Astrocyte (in vitro differentiated cells and primary cell): ENCODE measurements around the gene CLEC2A. TPM values are rescaled to one million over a fixed set of nuclear protein-coding genes. Genes with fewer than 3 reads are reported as not detected.
"Not testable (repeated sequence)": the region's sequence is repeated elsewhere in the genome, so short reads cannot be mapped to it uniquely, and the experiment has no call there.

Experiments used
- DNase-seq: peaks from one replicate; pipeline ENCODE4 v3.0.0-alpha.2; 2010; ENCODE audit warnings: low read depth
- FAIRE-seq: peaks from 2 replicates; lab custom pipeline; 2011; peaks lifted over from hg19 to GRCh38; lab: Jason Lieb, UNC
- H2AFZ ChIP-seq: 2 replicates; pipeline ENCODE4 v1.6.0; 2012; ENCODE audit warnings: low read depth, low read length, inconsistent platforms
- H3K27ac ChIP-seq: 2 replicates; pipeline ENCODE4 v1.5.1; 2011; ENCODE audit warnings: low read depth, low read length, inconsistent platforms
- H3K27me3 ChIP-seq: 2 replicates; pipeline ENCODE4 v1.6.0; 2011; ENCODE audit warnings: low read length, inconsistent platforms; ENCODE audit not compliant: insufficient read depth
- H3K36me3 ChIP-seq: 2 replicates; pipeline ENCODE4 v1.5.1; 2011; ENCODE audit warnings: low read length, inconsistent platforms; ENCODE audit not compliant: insufficient read depth
- H3K4me1 ChIP-seq: 2 replicates; pipeline ENCODE4 v1.5.1; 2011; ENCODE audit warnings: low read length, inconsistent platforms; ENCODE audit not compliant: insufficient read depth
- H3K4me2 ChIP-seq: 2 replicates; pipeline ENCODE4 v1.6.0; 2012; ENCODE audit warnings: low read length, inconsistent platforms
- H3K4me3 ChIP-seq: 2 replicates; pipeline ENCODE4 v1.5.1; 2011; ENCODE audit warnings: low read depth, mild to moderate bottlenecking, low read length, inconsistent platforms; ENCODE audit not compliant: insufficient read depth
- H3K79me2 ChIP-seq: 2 replicates; pipeline ENCODE4 v1.6.0; 2012; ENCODE audit warnings: mild to moderate bottlenecking, low read length, inconsistent platforms; ENCODE audit not compliant: insufficient read depth
- H3K9ac ChIP-seq: 2 replicates; pipeline ENCODE4 v1.6.0; 2012; ENCODE audit warnings: mild to moderate bottlenecking, low read length, inconsistent platforms
- H3K9me3 ChIP-seq: 2 replicates; pipeline ENCODE4 v1.5.1; 2012; ENCODE audit warnings: low read depth, mild to moderate bottlenecking, low read length, inconsistent platforms; ENCODE audit not compliant: insufficient read depth
- H4K20me1 ChIP-seq: 2 replicates; pipeline ENCODE4 v1.6.0; 2012; ENCODE audit warnings: low read length, inconsistent platforms; ENCODE audit not compliant: insufficient read depth
- H3K27ac Mint-ChIP-seq: one replicate; pipeline ENCODE4 v1.8.0; 2021; ENCODE audit warnings: mild to moderate bottlenecking, mixed read lengths; ENCODE audit not compliant: unreplicated experiment
- H3K27me3 Mint-ChIP-seq: one replicate; pipeline ENCODE4 v1.8.0; 2021; ENCODE audit warnings: low read depth, mixed read lengths; ENCODE audit not compliant: unreplicated experiment
- H3K36me3 Mint-ChIP-seq: one replicate; pipeline ENCODE4 v1.8.0; 2021; ENCODE audit warnings: low read depth, mixed read lengths; ENCODE audit not compliant: unreplicated experiment
- H3K4me1 Mint-ChIP-seq: one replicate; pipeline ENCODE4 v1.8.0; 2021; ENCODE audit warnings: low read depth, mixed read lengths; ENCODE audit not compliant: unreplicated experiment
- H3K4me3 Mint-ChIP-seq: one replicate; pipeline ENCODE4 v1.8.0; 2021; ENCODE audit warnings: mild to moderate bottlenecking, moderate library complexity, mixed read lengths; ENCODE audit not compliant: unreplicated experiment
- H3K9me3 Mint-ChIP-seq: one replicate; pipeline ENCODE4 v1.8.0; 2021; ENCODE audit warnings: mild to moderate bottlenecking, mixed read lengths; ENCODE audit not compliant: unreplicated experiment
- CTCF ChIP-seq: IDR thresholded peaks from 2 replicates; pipeline ENCODE4 v1.5.1; 2011; ENCODE audit warnings: low read depth, mild to moderate bottlenecking, inconsistent platforms, low read length, moderate library complexity; ENCODE audit not compliant: insufficient read depth
- EZH2 ChIP-seq: IDR thresholded peaks from 2 replicates; pipeline ENCODE4 v1.6.1; 2012; ENCODE audit warnings: mild to moderate bottlenecking, low read length, inconsistent platforms; ENCODE audit not compliant: insufficient read depth
- total RNA-seq: library from RNA; stranded (reverse); gene quantifications from 2 replicates; pipeline ENCODE4 v1.2.1, GENCODE V29; 2021

CLEC2A gene
- total RNA-seq, 1 donor from 2014 or later: 0.84 TPM

DNA sequence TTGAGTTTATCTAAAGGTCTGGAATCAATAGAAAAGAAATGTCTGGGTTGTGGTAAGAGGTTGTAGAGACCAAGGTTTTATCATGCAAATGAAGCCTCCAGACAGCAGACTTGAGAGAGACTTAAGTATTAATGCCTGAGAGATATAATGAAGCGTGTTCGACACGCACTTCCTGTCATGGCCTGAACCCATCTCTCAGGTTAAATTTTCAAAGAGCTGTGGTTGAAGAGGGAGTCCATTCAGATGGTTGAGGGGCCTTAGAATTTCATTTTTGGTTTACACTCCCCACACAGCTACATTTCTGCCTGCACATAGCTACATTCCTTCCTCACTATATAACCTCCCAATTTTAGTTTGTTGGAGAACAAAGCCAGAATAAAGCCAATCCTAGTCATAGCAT lies 28.9 kb upstream of the CLEC2A start:
- Histone ChIP-seq H2AFZ (no peak overlapping the region), H3K79me2 (no peaks in the 10 kb centered on the region), H3K4me3 (no peak overlapping the region), H3K9ac (no peak overlapping the region), H3K4me1 (no peaks in the 10 kb centered on the region), H4K20me1 (no peaks in the 10 kb centered on the region), H3K9me3 (no peaks in the 10 kb centered on the region), H3K27ac (no peak overlapping the region), H3K27me3 (no peaks in the 10 kb centered on the region), H3K36me3 (no peaks in the 10 kb centered on the region), H3K4me2 (no peak overlapping the region)
- Mint-ChIP-seq H3K4me3 (no peak overlapping the region), H3K27ac (peak overlapping the region; percentile 72), H3K27me3 (no peaks in the 10 kb centered on the region), H3K36me3 (no peaks in the 10 kb centered on the region), H3K9me3 (no peaks in the 10 kb centered on the region), H3K4me1 (peaks cover 10% of the 10 kb centered on the region)
- TF ChIP-seq CTCF: no peak
- TF ChIP-seq EZH2: no peak
- DNase-seq: no peak
- FAIRE-seq: no peak

DNA sequence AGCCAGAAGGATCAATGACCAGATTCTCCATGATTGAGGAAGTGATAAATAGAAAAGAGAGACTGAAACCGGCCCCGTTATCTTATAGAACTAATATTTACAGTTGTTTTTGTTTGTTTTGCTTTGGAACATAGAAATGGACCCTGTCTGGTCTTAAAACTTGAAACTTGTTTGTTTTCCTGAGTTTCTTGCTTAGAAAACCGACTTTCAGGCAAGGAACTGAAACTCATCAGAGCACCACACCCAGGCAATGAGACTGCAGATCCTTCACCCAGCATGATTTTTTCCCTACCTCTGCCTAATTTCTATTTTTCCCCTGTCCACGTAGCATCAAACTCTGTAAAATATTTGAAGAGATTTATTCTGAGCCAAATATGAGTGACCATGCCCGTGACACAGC lies 28.4 kb upstream of the CLEC2A start:
- Mint-ChIP-seq H3K4me1 (peaks cover 10% of the 10 kb centered on the region), H3K36me3 (no peaks in the 10 kb centered on the region), H3K27ac (peak overlapping the region; percentile 72), H3K9me3 (no peaks in the 10 kb centered on the region), H3K27me3 (no peaks in the 10 kb centered on the region), H3K4me3 (no peak overlapping the region)
- H3K79me2 ChIP-seq: no peaks in the 10 kb centered on the region
- no peak overlapping the region for H3K4me3 ChIP-seq
- FAIRE-seq (no peak), DNase-seq (no peak)
- H3K9me3 ChIP-seq: no peaks in the 10 kb centered on the region
- no peaks in the 10 kb centered on the region for H3K27me3 ChIP-seq
- no peak overlapping the region for H3K4me2 ChIP-seq
- H4K20me1 ChIP-seq: no peaks in the 10 kb centered on the region
- H2AFZ ChIP-seq: no peak overlapping the region
- no peak overlapping the region for H3K27ac ChIP-seq
- H3K4me1 ChIP-seq: no peaks in the 10 kb centered on the region
- H3K9ac ChIP-seq: no peak overlapping the region
- H3K36me3 ChIP-seq: no peaks in the 10 kb centered on the region
- no peak for TF ChIP-seq EZH2

GRCh38 chr12:9957834-9958233 lies 25.7 kb upstream of the CLEC2A start:
- Mint-ChIP-seq H3K9me3 (no peaks in the 10 kb centered on the region), H3K27ac (no peak overlapping the region), H3K27me3 (no peaks in the 10 kb centered on the region), H3K36me3 (no peaks in the 10 kb centered on the region), H3K4me1 (peaks cover 10% of the 10 kb centered on the region), H3K4me3 (no peak overlapping the region)
- DNase-seq (no peak), FAIRE-seq (no peak)
- H3K4me3 ChIP-seq: no peak overlapping the region
- no peaks in the 10 kb centered on the region for H3K27me3 ChIP-seq
- no peaks in the 10 kb centered on the region for H4K20me1 ChIP-seq
- no peaks in the 10 kb centered on the region for H3K9me3 ChIP-seq
- no peak overlapping the region for H2AFZ ChIP-seq
- no peaks in the 10 kb centered on the region for H3K36me3 ChIP-seq
- no peak overlapping the region for H3K9ac ChIP-seq
- no peaks in the 10 kb centered on the region for H3K4me1 ChIP-seq
- no peak overlapping the region for H3K27ac ChIP-seq
- no peak overlapping the region for H3K4me2 ChIP-seq
- H3K79me2 ChIP-seq: no peaks in the 10 kb centered on the region
- TF ChIP-seq EZH2: no peak
- TF ChIP-seq CTCF: no peak

GRCh38 chr12:9952954-9953729 lies 21.0 kb upstream of the CLEC2A start:
- not testable (repeated sequence) for FAIRE-seq, H3K9ac ChIP-seq, H4K20me1 ChIP-seq, H3K4me1 ChIP-seq, H3K4me1 Mint-ChIP-seq, H3K4me2 ChIP-seq, H3K27ac Mint-ChIP-seq, DNase-seq, H3K27me3 Mint-ChIP-seq, H3K27me3 ChIP-seq, H3K4me3 ChIP-seq, H3K9me3 ChIP-seq, H3K4me3 Mint-ChIP-seq, H3K27ac ChIP-seq, H3K36me3 Mint-ChIP-seq, H3K9me3 Mint-ChIP-seq, H3K36me3 ChIP-seq, H3K79me2 ChIP-seq, H2AFZ ChIP-seq
